ENCODE measurements around the gene GABRB1. TPM values are rescaled to one million over a fixed set of nuclear protein-coding genes. Genes with fewer than 3 reads are reported as not detected.

GABRB1 gene
- total RNA-seq, 1 donor from 2014 or later: not detected

DNA sequence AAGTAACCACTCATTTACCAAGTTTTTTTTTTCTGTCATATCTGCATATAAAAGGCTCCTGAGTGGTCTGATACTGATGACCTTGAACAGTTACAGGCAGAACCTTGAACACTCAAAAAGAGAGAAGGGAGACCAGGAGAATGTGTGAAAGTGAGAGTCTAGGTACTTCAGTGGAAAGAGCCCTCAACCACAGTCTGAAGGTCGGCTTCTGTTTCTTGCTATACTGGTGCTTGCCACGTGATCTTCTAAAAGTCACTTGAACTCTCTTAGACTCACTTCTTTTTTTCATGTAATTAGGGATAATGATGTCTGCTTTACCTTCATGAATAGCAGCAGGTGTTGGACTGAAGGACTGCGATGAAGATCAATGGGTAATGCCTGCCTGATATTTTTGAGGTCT lies 22.8 kb downstream of the GABRB1 start:
- H3K36me3 ChIP-seq: no peaks in the 10 kb centered on the region
- H3K4me3 ChIP-seq: no peak overlapping the region
- intact Hi-C loops (cut with DNase I): no loop called here
- H3K27ac ChIP-seq: no peak overlapping the region
- H3K4me1 ChIP-seq: no peaks in the 10 kb centered on the region
- TF ChIP-seq POLR2A (IDR thresholded peaks at IDR 0.05): no peak
- TF ChIP-seq, protein P1, sequence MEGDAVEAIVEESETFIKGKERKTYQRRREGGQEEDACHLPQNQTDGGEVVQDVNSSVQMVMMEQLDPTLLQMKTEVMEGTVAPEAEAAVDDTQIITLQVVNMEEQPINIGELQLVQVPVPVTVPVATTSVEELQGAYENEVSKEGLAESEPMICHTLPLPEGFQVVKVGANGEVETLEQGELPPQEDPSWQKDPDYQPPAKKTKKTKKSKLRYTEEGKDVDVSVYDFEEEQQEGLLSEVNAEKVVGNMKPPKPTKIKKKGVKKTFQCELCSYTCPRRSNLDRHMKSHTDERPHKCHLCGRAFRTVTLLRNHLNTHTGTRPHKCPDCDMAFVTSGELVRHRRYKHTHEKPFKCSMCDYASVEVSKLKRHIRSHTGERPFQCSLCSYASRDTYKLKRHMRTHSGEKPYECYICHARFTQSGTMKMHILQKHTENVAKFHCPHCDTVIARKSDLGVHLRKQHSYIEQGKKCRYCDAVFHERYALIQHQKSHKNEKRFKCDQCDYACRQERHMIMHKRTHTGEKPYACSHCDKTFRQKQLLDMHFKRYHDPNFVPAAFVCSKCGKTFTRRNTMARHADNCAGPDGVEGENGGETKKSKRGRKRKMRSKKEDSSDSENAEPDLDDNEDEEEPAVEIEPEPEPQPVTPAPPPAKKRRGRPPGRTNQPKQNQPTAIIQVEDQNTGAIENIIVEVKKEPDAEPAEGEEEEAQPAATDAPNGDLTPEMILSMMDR (IDR thresholded peaks at IDR 0.05): no peak
- no peak for TF ChIP-seq POLR2AphosphoS5 (IDR thresholded peaks at IDR 0.05; ENCODE audit: insufficient read depth in 1 of 2, low read depth in 1 of 2)
- H3K27me3 ChIP-seq: no peaks in the 10 kb centered on the region
- no peak for DNase-seq (ENCODE audit: extremely low spot score in 2 of 2)
- H3K9me3 ChIP-seq: no peaks in the 10 kb centered on the region

DNA sequence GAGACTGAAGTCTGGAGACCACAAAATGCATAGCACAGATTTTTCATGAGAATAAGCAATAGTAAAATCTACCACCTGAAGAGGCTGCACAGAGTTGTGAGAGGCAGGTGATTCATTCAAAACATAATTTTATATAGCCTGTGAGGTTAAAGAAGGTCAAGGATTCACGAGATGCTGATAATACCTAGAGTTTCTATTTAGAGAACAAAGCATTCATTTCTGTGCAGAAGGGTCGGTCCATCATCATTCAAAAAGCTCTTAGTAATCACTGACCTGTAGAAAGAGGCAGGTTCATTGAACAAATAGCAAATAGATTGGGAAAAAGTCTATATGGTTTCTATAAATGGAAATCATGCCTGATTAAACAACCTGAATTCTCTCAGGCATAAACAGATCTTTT lies 26.6 kb downstream of the GABRB1 start:
- Histone ChIP-seq H3K4me3 (no peak overlapping the region), H3K4me1 (no peaks in the 10 kb centered on the region), H3K36me3 (no peaks in the 10 kb centered on the region), H3K9me3 (no peaks in the 10 kb centered on the region), H3K27ac (no peak overlapping the region), H3K27me3 (no peaks in the 10 kb centered on the region)
- intact Hi-C loops (cut with DNase I): no loop called here
- no peak for DNase-seq (ENCODE audit: extremely low spot score in 2 of 2)
- no peak for TF ChIP-seq POLR2AphosphoS5 (IDR thresholded peaks at IDR 0.05; ENCODE audit: insufficient read depth in 1 of 2, low read depth in 1 of 2)
- TF ChIP-seq POLR2A (IDR thresholded peaks at IDR 0.05): no peak

DNA sequence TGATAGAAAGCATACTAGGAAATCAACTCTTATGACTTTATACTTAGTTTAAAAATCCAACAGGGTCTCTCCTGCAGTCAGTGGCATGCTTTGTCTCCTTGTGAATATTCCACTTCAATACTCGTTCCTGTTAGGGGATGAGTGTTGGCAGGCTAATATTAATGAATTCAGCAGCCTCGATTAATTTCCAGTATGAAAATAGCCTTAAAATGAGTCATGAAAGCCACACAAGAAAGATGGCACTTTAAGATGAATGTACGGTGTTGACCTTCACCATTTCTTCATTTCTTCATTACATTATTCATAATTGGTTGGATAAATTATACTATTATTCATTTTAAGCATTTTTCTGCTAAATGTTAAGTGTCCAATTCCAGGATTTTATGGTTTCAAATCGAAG lies 29.2 kb downstream of the GABRB1 start:
- intact Hi-C loops (cut with DNase I): no loop called here
- Histone ChIP-seq H3K4me1 (no peaks in the 10 kb centered on the region), H3K9me3 (no peaks in the 10 kb centered on the region), H3K27me3 (no peaks in the 10 kb centered on the region), H3K27ac (no peak overlapping the region), H3K36me3 (no peaks in the 10 kb centered on the region), H3K4me3 (no peak overlapping the region)
- no peak for DNase-seq (ENCODE audit: extremely low spot score in 2 of 2)
- TF ChIP-seq POLR2AphosphoS5 (IDR thresholded peaks at IDR 0.05; ENCODE audit: insufficient read depth in 1 of 2, low read depth in 1 of 2): no peak
- TF ChIP-seq, protein P1 (IDR thresholded peaks at IDR 0.05): no peak

DNA sequence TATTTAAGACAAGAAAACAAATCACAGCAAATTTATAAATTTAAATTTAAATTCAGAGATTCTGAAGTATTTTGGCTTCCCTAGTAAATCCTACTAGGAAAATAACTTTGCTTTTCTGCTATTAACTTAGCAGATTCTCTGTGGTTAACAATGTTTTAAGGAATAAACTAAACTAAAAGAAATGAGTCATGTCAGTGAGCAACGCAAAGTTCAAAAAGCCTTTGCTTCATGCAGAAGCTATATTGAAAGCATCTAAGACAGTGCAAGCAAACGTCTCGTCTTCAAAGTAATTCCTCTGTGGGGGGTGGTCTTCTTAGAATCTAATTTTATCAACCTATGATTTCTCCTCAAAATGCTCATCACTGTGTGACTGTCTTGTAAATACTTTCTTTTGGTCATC lies 30.1 kb downstream of the GABRB1 start:
- no peaks in the 10 kb centered on the region for H3K36me3 ChIP-seq
- H3K4me1 ChIP-seq: no peaks in the 10 kb centered on the region
- H3K4me3 ChIP-seq: no peak overlapping the region
- no peak for TF ChIP-seq POLR2A (IDR thresholded peaks at IDR 0.05)
- TF ChIP-seq POLR2AphosphoS5 (IDR thresholded peaks at IDR 0.05; ENCODE audit: insufficient read depth in 1 of 2, low read depth in 1 of 2): no peak
- TF ChIP-seq, protein P1 (IDR thresholded peaks at IDR 0.05): no peak
- intact Hi-C loops (cut with DNase I): no loop called here
- no peaks in the 10 kb centered on the region for H3K9me3 ChIP-seq
- no peaks in the 10 kb centered on the region for H3K27me3 ChIP-seq
- no peak for DNase-seq (ENCODE audit: extremely low spot score in 2 of 2)
- H3K27ac ChIP-seq: no peak overlapping the region

DNA sequence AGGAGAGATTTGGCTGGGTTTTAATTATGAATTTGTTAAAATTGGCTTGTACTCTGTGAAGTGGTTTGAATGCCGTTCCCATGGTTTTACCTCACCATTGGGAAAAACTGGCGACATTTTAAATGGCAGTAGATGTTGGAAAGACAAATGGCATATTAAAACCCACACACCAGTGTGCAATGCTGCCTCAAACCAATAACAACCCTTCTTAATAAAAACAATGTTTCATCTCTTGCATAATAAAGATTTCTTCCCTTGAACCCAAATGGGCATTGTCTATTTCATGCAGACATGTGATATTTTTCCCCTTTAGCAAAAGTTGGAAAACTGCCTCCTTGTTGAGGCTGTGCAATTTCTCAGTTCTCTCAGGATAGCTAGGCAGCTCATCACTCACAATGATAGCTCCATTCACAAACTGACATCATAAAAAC lies 33.7 kb downstream of the GABRB1 start:
- H3K27me3 ChIP-seq: no peaks in the 10 kb centered on the region
- no peaks in the 10 kb centered on the region for H3K36me3 ChIP-seq
- H3K9me3 ChIP-seq: no peaks in the 10 kb centered on the region
- intact Hi-C loops (cut with DNase I): no loop called here
- no peaks in the 10 kb centered on the region for H3K4me1 ChIP-seq
- DNase-seq (ENCODE audit: extremely low spot score in 2 of 2): no peak
- TF ChIP-seq, protein P1 (IDR thresholded peaks at IDR 0.05): no peak
- no peak for TF ChIP-seq POLR2A (IDR thresholded peaks at IDR 0.05)
- TF ChIP-seq POLR2AphosphoS5 (IDR thresholded peaks at IDR 0.05; ENCODE audit: insufficient read depth in 1 of 2, low read depth in 1 of 2): no peak
- no peak overlapping the region for H3K27ac ChIP-seq
- no peak overlapping the region for H3K4me3 ChIP-seq

Data from vagina (tissue), 2 donors.